ENCODE results near the gene HEATR1.

HEATR1 gene

GRCh38 chr1:236638945-236639344 lies 34.6 kb upstream of the HEATR1 start:
- Histone ChIP-seq H2BK120ac (ENCODE audit: low read depth, low read length) (no peak overlapping the region), H3K4ac (ENCODE audit: low read depth, low read length) (no peak overlapping the region), H3K4me2 (ENCODE audit: low read length) (no peak overlapping the region), H3K23ac (ENCODE audit: low read length) (no peak overlapping the region), H2BK15ac (replicated peaks; ENCODE audit: low read depth) (no peak overlapping the region), H3K4me1 (ENCODE audit: control insufficient read depth, low read depth, low read length) (no peaks in the 10 kb centered on the region), H3K56ac (ENCODE audit: low read length) (no peak overlapping the region), H3K4me3 (ENCODE audit: low read length) (no peak overlapping the region), H3K79me2 (ENCODE audit: control insufficient read depth, insufficient read depth, low read length) (no peaks in the 10 kb centered on the region), H3K36me3 (ENCODE audit: control insufficient read depth, insufficient read depth, low read length) (no peaks in the 10 kb centered on the region), H4K5ac (ENCODE audit: low read length) (no peak overlapping the region), H2AK5ac (ENCODE audit: low read length) (no peak overlapping the region), H2BK5ac (ENCODE audit: low read length) (no peak overlapping the region), H3K27ac (ENCODE audit: low read depth, low read length) (no peak overlapping the region), H3K79me1 (ENCODE audit: low read length) (no peaks in the 10 kb centered on the region), H3K27me3 (ENCODE audit: insufficient read depth, low read length, poor library complexity) (no peaks in the 10 kb centered on the region), H4K8ac (ENCODE audit: low read depth, low read length) (no peak overlapping the region), H3K9ac (ENCODE audit: low read length) (no peak overlapping the region), H3K18ac (ENCODE audit: low read length) (no peak overlapping the region)
- DNase-seq: no peak
- no CpG with 5 or more reads among the region's 13 CpGs for WGBS (ENCODE audit: extremely low coverage, insufficient coverage, low lambda C conversion rate)

DNA sequence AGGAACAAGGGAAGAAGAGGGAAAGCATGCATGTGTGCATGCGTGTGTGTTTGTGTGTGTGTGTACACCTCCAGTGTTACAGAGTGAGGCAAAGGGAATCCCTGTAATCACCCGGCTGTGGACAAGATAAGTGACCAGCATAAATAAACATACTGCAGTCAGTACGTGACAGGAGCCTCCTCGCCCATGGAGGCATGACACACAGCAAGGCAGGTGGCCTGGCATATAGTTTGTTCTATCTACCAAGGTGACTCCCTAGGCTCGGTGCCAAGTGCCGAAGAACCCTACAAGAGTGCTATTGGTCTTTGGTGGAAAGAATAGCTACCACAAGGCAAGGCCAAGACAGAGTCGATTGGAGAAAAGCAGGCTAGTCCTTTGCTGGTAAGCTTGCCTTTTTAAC lies 31.7 kb upstream of the HEATR1 start:
- no peak overlapping the region for H2BK15ac ChIP-seq (replicated peaks; ENCODE audit: low read depth)
- no peak overlapping the region for H2AK5ac ChIP-seq (ENCODE audit: low read length)
- H4K5ac ChIP-seq (ENCODE audit: low read length): no peak overlapping the region
- no peak overlapping the region for H2BK120ac ChIP-seq (ENCODE audit: low read depth, low read length)
- H3K27ac ChIP-seq (ENCODE audit: low read depth, low read length): no peak overlapping the region
- no peaks in the 10 kb centered on the region for H3K4me1 ChIP-seq (ENCODE audit: control insufficient read depth, low read depth, low read length)
- H3K27me3 ChIP-seq (ENCODE audit: insufficient read depth, low read length, poor library complexity): no peaks in the 10 kb centered on the region
- H4K8ac ChIP-seq (ENCODE audit: low read depth, low read length): no peak overlapping the region
- H3K4ac ChIP-seq (ENCODE audit: low read depth, low read length): no peak overlapping the region
- H3K56ac ChIP-seq (ENCODE audit: low read length): no peak overlapping the region
- H3K23ac ChIP-seq (ENCODE audit: low read length): no peak overlapping the region
- H3K4me2 ChIP-seq (ENCODE audit: low read length): no peak overlapping the region
- no peak overlapping the region for H3K9ac ChIP-seq (ENCODE audit: low read length)
- H3K79me2 ChIP-seq (ENCODE audit: control insufficient read depth, insufficient read depth, low read length): no peaks in the 10 kb centered on the region
- no peak overlapping the region for H3K4me3 ChIP-seq (ENCODE audit: low read length)
- no peak overlapping the region for H2BK5ac ChIP-seq (ENCODE audit: low read length)
- H3K18ac ChIP-seq (ENCODE audit: low read length): no peak overlapping the region
- H3K79me1 ChIP-seq (ENCODE audit: low read length): no peaks in the 10 kb centered on the region
- H3K36me3 ChIP-seq (ENCODE audit: control insufficient read depth, insufficient read depth, low read length): no peaks in the 10 kb centered on the region
- WGBS (ENCODE audit: extremely low coverage, insufficient coverage, low lambda C conversion rate): no CpG with 5 or more reads among the region's 7 CpGs
- DNase-seq: no peak

DNA sequence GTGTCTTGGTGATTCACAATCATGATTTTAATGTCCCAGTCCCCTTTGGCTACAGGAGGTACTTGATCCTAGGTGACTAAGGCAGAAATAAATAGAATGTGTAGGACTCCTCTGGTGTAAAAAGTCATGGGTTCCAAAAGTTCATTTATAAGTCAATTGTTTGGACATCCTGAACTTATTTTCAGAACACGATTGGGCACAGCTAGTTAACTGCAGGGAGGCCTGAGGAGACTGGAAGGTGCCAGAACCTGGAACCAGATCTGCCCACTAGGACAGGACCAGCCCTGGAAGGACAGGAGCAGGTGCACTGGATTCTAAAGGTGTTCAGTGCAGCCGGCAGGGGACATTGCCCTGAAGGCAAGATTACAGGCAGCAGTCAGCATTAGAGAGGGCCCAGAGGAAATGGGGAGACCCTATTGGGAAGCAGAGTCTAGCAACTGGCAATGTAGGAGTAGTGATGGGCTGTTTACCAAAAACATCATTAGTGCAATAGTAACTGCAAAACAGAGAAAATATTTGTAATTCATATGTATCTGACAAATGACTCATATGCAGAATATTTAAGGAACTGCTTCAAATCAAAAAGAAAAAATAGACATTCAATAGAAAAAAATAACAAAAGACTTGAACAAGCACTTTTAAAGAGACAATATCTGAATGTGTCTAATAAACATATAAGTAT lies 23.6 kb upstream of the HEATR1 start:
- H2BK15ac ChIP-seq (replicated peaks; ENCODE audit: low read depth): no peak overlapping the region
- no peak overlapping the region for H3K9ac ChIP-seq (ENCODE audit: low read length)
- no peak overlapping the region for H4K5ac ChIP-seq (ENCODE audit: low read length)
- no peak overlapping the region for H3K23ac ChIP-seq (ENCODE audit: low read length)
- H3K36me3 ChIP-seq (ENCODE audit: control insufficient read depth, insufficient read depth, low read length): no peaks in the 10 kb centered on the region
- H3K4ac ChIP-seq (ENCODE audit: low read depth, low read length): no peak overlapping the region
- H3K27me3 ChIP-seq (ENCODE audit: insufficient read depth, low read length, poor library complexity): no peaks in the 10 kb centered on the region
- H3K4me2 ChIP-seq (ENCODE audit: low read length): no peak overlapping the region
- H3K79me2 ChIP-seq (ENCODE audit: control insufficient read depth, insufficient read depth, low read length): no peaks in the 10 kb centered on the region
- no peak overlapping the region for H4K8ac ChIP-seq (ENCODE audit: low read depth, low read length)
- H3K4me1 ChIP-seq (ENCODE audit: control insufficient read depth, low read depth, low read length): no peaks in the 10 kb centered on the region
- no peak overlapping the region for H3K27ac ChIP-seq (ENCODE audit: low read depth, low read length)
- WGBS (ENCODE audit: extremely low coverage, insufficient coverage, low lambda C conversion rate): no CpG with 5 or more reads among the region's 2 CpGs
- no peak overlapping the region for H2AK5ac ChIP-seq (ENCODE audit: low read length)
- H3K56ac ChIP-seq (ENCODE audit: low read length): no peak overlapping the region
- no peak overlapping the region for H3K4me3 ChIP-seq (ENCODE audit: low read length)
- H3K18ac ChIP-seq (ENCODE audit: low read length): no peak overlapping the region
- H2BK5ac ChIP-seq (ENCODE audit: low read length): no peak overlapping the region
- H3K79me1 ChIP-seq (ENCODE audit: low read length): no peaks in the 10 kb centered on the region
- no peak overlapping the region for H2BK120ac ChIP-seq (ENCODE audit: low read depth, low read length)
- DNase-seq: no peak

DNA sequence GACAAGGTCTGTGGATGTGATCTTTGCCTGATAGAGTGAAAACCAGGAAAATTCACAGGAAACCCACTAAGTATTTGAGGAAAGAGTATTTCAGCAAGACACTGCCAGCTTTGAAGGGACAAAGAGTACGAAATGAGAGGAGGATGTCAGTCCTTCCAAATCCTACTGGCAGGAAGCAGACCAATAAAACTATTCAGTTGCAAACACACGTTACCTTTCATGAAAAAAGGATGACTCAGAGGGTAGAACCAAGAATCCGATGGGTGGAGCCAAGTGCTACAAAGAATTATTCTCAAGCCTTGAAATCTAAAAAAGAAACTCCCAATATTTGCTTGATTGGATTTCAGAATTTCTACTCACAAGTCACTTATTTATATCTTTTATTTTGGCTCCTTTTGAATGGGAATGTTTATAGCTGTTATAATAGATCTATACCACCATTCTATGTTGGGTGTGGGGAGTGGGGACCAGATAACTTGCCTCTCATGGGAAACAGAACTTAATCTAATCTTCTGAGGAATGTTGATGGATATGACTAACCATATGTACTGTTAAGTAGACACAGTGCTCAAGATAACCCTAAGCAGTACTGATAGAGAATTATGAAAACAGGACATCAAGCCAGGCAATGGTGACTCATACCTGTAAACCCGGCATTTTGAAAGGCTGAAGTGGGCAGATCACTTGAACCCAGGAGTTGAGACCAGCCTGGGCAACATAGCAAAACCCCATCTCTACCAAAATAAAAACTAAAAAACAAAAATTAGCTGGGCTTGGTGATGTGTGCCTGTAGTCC lies 19.3 kb upstream of the HEATR1 start:
- no peaks in the 10 kb centered on the region for H3K79me1 ChIP-seq (ENCODE audit: low read length)
- no peak overlapping the region for H3K27ac ChIP-seq (ENCODE audit: low read depth, low read length)
- DNase-seq: no peak
- H3K4me2 ChIP-seq (ENCODE audit: low read length): no peak overlapping the region
- no peak overlapping the region for H3K4ac ChIP-seq (ENCODE audit: low read depth, low read length)
- H3K4me3 ChIP-seq (ENCODE audit: low read length): no peak overlapping the region
- no peak overlapping the region for H3K9ac ChIP-seq (ENCODE audit: low read length)
- no peaks in the 10 kb centered on the region for H3K4me1 ChIP-seq (ENCODE audit: control insufficient read depth, low read depth, low read length)
- no peaks in the 10 kb centered on the region for H3K79me2 ChIP-seq (ENCODE audit: control insufficient read depth, insufficient read depth, low read length)
- H3K56ac ChIP-seq (ENCODE audit: low read length): no peak overlapping the region
- no peak overlapping the region for H3K18ac ChIP-seq (ENCODE audit: low read length)
- no peaks in the 10 kb centered on the region for H3K36me3 ChIP-seq (ENCODE audit: control insufficient read depth, insufficient read depth, low read length)
- no peak overlapping the region for H4K5ac ChIP-seq (ENCODE audit: low read length)
- WGBS (ENCODE audit: extremely low coverage, insufficient coverage, low lambda C conversion rate): no CpG with 5 or more reads among the region's 4 CpGs
- H2AK5ac ChIP-seq (ENCODE audit: low read length): no peak overlapping the region
- H3K27me3 ChIP-seq (ENCODE audit: insufficient read depth, low read length, poor library complexity): no peaks in the 10 kb centered on the region
- H2BK120ac ChIP-seq (ENCODE audit: low read depth, low read length): no peak overlapping the region
- no peak overlapping the region for H4K8ac ChIP-seq (ENCODE audit: low read depth, low read length)
- H2BK15ac ChIP-seq (replicated peaks; ENCODE audit: low read depth): no peak overlapping the region
- no peak overlapping the region for H2BK5ac ChIP-seq (ENCODE audit: low read length)
- no peak overlapping the region for H3K23ac ChIP-seq (ENCODE audit: low read length)

DNA sequence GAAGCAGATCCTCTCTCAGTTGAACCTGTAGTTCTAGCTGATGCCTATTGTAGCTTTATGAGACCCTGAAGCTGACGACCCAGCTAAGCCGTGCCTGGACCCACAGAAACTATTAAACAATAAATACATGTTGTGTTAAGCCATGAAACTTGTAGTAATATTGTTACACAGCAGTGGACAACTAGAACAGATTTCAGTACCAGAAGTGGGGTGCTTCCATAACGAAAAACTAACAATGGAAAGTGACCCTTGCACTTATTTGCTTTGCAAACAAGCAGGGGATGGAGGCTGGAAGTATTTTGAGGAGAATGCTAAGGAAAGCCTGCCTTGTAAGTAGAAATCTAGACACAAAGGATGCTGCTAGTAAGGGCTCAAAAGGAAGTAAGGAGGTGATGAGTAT lies 18.1 kb upstream of the HEATR1 start:
- Histone ChIP-seq H3K4me1 (ENCODE audit: control insufficient read depth, low read depth, low read length) (no peaks in the 10 kb centered on the region), H3K23ac (ENCODE audit: low read length) (no peak overlapping the region), H2BK120ac (ENCODE audit: low read depth, low read length) (no peak overlapping the region), H3K27ac (ENCODE audit: low read depth, low read length) (no peak overlapping the region), H2BK15ac (replicated peaks; ENCODE audit: low read depth) (no peak overlapping the region), H3K79me1 (ENCODE audit: low read length) (no peaks in the 10 kb centered on the region), H4K8ac (ENCODE audit: low read depth, low read length) (no peak overlapping the region), H4K5ac (ENCODE audit: low read length) (no peak overlapping the region), H3K56ac (ENCODE audit: low read length) (no peak overlapping the region), H2AK5ac (ENCODE audit: low read length) (no peak overlapping the region), H3K27me3 (ENCODE audit: insufficient read depth, low read length, poor library complexity) (no peaks in the 10 kb centered on the region), H3K79me2 (ENCODE audit: control insufficient read depth, insufficient read depth, low read length) (no peaks in the 10 kb centered on the region), H3K36me3 (ENCODE audit: control insufficient read depth, insufficient read depth, low read length) (no peaks in the 10 kb centered on the region), H3K4me2 (ENCODE audit: low read length) (no peak overlapping the region), H3K18ac (ENCODE audit: low read length) (no peak overlapping the region), H3K9ac (ENCODE audit: low read length) (no peak overlapping the region), H2BK5ac (ENCODE audit: low read length) (no peak overlapping the region), H3K4ac (ENCODE audit: low read depth, low read length) (no peak overlapping the region), H3K4me3 (ENCODE audit: low read length) (peak overlapping the region; percentile 6)
- no peak for DNase-seq
- WGBS (ENCODE audit: extremely low coverage, insufficient coverage, low lambda C conversion rate): no CpG with 5 or more reads among the region's 3 CpGs

Measured in mesendoderm (in vitro differentiated cells).